HG02588 (cell line): ENCODE measurements around the gene SOS1.
"Not testable (repeated sequence)": the region's sequence is repeated elsewhere in the genome, so short reads cannot be mapped to it uniquely, and the experiment has no call there.

Experiments used
- ATAC-seq: cut with Tn5 transposase; IDR thresholded peaks from one replicate; pipeline ENCODE4 v1.9.1; 2021; ENCODE audit warnings: mild to moderate bottlenecking, moderate library complexity; ENCODE audit not compliant: unreplicated experiment

SOS1 gene

GRCh38 chr2:39107724-39108273 is 13.1 kb downstream of the SOS1 start:
- no peak for ATAC-seq

GRCh38 chr2:39107156-39107555 is 13.7 kb downstream of the SOS1 start:
- no peak for ATAC-seq

DNA sequence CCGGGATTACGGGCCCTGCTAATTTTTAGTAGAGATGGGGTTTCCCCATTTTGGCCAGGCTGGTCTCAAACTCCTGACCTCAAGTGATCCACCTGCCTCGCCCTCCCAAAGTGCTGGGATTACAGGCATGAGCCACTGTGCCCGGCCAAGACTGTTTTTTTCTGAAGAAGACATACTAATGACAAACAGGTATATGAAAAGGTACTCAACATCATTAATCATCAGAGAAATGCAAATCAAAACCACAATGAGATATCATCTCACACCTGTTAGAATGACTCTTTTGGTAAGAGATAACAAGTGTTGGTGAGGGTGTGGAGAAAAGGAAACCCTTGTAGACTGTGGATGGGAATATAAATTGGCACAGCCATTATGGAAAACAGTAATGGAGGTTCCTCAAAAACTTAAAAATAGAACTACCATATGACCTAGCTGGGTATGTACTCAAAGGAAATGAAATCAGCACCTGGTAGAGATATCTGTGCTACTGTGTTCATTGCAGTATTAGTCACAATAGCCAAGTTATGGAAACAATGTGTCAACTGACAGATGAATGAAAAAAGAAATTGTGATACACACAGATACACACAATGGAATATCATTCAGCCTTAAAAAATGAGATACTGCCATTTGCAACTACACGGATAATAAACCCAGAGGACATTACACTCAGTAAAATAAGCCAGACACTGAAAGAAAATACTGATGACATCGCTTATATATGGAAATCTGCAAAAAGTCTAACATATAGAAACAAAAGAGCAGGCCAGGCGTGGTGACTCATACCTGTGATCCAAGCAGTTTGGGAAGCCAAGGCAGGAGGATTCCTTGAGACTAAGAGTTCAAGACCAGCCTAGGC is 20.8 kb downstream of the SOS1 start:
- ATAC-seq, result peak; percentile 56

- ATAC-seq, result no peak
Observed at GRCh38 chr2:39099310-39099869, 21.5 kb downstream of the SOS1 start.

- ATAC-seq, result no peak
Observed at GRCh38 chr2:39095624-39096023, 25.2 kb downstream of the SOS1 start.

DNA sequence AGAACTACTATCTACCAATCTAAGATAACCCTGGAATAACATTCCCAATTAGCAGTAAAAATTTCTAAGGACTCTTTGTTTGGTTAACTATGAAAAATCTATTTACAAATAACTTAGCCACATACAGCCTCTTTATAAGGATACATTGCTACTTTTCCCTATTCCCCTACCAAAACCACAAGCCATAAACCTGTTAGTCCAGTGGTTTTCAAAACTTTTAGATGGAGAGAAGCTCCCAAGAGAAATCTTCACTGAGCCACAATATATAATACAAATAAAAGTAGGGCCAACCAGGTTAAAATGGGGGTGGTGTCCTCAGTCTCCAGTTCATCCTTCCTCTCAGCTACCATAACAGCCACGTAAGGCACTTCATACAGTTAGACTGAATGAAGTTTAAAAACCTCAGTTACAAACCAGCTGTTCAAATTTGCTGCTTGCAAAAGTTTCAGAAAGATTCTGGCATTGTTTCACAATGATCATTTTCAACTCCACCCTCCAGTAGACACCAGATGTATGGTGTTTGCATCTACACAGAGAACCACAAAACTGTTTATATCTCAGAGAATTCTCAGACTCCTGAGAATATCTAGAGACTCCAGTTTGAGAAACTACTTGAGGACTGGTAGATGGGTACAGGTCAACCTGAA is 26.0 kb downstream of the SOS1 start:
- peak; percentile 84 for ATAC-seq

- ATAC-seq, result no peak
Observed at GRCh38 chr2:39093218-39093898, 27.5 kb downstream of the SOS1 start.

DNA sequence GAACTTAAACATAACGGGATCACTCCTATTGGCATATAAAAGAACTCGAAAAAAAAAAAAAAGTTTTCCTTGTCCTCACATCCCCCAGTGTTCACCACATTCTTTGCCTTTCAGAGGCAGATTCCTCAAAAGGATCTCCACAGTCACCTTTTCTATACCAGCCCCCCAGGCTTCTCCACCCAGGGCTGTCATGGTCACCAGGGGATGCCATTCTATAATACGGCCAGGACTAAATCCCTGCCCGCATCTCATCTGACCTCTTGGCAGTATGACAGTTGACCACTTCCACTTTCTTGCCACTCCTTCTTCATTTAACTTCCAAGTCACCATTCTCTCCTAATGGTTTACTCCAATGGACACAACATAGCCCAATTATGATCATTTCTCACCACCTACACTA is 29.3 kb downstream of the SOS1 start:
- no peak for ATAC-seq

- no peak for ATAC-seq
Observed at GRCh38 chr2:39091063-39091462, 29.8 kb downstream of the SOS1 start.

DNA sequence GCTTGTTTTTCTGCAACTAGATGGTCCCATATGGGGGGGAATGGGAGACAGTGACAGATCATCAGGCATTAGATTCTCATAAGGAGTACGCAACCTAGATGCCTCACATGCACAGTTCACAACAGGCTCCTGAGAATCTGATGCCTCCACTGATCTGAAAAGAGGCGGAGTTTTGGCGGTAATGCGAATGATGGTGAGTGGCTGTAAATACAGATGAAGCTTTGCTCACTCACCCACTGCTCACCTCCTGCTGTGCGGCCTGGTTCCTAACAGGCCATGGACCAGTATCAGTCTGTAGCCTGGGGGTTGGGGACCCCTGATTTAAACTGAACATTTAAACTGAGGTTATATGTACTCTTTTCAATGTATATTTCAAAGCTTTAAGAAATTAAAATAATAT is 40.7 kb downstream of the SOS1 start:
- ATAC-seq, result no peak

DNA sequence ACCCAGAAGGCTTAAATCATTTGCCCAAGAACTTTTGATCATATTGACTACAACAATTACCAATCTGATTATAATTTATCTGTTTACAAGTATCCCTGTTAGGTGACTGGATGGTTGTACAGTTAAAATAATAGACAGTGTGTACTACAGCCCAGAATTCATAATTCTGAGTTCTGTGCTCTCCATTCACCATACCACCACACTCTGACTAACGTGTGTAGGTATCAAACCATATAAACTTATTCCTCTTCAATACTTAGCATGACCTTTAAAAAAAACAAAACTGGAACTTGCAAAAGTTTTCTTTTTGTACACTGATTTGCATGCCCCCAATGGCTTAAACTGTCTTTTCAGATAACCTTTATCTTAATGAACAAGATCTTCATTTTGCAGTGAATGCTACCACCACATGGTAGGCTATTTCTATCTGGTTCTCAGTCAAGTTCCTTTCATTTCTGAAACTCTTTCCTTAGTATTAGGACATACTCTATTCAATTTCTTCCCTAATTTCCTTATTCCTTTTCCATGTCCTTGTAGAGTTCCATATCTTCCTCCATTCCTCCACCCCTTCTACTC is 50.9 kb downstream of the SOS1 start:
- ATAC-seq, result no peak

- no peak for ATAC-seq
Observed at GRCh38 chr2:39069136-39069515, 51.7 kb downstream of the SOS1 start.

DNA sequence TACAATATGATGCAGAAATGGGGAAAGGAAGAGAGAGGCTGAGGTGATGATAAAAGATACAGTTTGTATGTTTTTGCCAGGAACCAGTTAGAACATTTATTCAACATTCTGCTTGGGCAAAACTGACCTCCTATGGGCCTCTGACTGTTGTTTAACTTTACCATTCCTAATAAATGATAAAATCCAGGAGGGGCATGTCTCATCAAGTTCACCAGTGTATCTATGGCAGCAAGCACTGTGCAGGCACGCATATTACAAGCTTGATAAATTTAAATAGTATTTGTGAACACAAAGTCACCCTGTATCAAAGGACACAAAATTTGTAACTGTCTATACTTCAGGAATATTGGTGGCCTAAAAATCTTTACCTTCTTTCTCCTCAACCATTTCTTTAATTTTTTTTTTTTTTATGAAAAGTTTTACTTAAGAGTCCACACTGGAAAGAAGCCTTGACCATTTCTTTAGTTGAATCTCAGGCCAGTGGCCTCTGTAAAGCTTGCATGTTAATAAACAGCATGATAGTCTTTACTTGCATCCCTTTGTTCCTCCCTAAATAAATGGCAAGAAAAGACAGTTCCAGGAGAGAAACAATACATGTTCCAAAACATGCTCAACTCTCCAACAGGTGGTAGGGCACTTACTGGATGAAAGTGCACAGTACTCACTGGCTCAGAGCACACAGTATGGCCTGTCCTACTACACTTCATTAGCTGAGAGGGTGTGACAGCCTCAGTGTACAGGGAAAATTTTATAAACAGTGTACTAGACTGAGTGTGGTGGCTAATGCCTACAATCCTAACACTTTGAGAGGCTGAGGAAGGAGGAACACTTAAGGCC is 52.3 kb downstream of the SOS1 start:
- ATAC-seq, result no peak

- no peak for ATAC-seq
Observed at GRCh38 chr2:39065616-39066015, 55.2 kb downstream of the SOS1 start.

DNA sequence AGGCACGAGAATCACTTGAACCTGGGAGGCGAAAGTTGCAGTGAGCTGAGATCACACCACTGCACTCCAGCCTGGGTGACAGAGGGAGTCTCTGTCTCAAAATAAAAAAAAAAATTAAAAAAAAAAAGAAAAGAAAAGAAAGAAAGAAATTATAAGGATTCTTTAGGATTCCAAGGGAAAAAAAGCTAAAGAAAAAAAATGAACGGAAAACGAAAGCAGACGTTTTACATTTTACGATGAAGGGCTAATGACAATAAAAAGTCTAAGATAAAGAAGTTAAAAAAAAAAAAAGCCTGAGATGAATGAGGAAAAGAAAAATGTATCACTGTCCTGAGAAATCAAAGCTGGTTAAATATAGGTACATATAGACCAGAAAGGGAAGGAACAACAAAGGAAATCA is 58.5 kb downstream of the SOS1 start:
- no peak for ATAC-seq

GRCh38 chr2:39061280-39061679 is 59.6 kb downstream of the SOS1 start:
- ATAC-seq, result no peak

DNA sequence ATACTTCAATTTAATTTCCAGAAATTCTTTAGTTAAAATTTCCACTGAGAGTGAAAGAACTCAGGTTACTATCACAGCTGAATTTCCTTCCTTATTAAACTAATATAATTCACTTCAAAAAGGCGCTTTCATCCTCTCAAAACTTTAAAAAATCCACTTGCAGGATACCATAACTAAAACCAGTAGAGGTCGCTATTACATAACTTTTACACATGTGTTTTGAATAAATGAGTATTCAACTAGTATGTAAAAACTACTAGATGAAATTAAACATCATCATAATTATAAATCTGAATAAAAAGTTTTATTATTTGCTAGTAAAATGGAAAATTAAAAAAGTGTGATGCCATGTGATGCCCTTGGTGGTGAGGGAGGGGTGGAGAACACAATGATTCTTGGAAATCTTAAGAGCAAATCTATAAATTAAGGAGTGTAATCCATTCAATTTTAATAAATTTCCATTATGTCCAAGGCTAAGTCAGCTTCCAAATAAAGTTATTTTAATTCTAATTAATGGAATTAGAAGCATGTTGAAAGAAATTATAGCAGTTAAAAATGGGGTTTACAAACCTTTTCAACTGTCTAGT is 61.4 kb downstream of the SOS1 start:
- ATAC-seq, result no peak

- no peak for ATAC-seq
Observed at GRCh38 chr2:39058101-39058500, 62.8 kb downstream of the SOS1 start.

DNA sequence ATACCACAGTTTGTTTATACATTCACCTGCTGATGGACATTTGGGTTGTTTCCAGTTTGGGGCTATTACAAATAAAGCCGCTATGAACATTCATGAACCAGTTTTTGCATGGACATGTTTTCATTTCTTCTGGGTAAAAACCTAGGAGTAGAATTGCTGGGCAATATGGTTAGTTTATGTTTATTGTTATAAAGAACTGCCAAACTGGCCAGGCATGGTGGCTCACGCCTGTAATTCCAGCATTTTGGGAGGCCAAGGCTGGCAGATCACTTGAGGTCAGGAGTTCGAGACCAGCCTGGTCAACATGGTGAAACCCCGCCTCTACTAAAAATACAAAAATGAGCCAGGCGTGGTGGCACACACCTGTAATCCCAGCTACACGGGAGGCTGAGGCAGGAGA is 68.2 kb downstream of the SOS1 start:
- not testable (repeated sequence) for ATAC-seq

DNA sequence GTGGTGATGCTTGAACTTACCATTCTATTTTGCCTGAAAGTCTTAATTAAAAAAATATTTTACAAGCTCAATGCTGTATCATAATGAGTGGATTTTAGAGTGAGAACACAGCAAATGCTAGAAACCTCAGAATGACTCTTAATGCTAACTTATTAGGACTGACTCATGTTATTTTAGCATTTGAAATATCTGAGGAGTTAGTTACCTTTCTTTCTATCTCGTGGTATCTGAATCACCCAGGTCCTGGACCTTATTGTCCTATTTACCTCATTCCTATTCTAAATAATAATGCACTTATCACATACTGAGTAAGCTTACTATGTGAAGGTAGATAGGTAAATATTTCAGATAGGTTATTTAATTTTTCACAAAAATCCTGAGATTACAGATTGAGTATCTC is 70.7 kb downstream of the SOS1 start:
- no peak for ATAC-seq
